Gastroesophageal sphincter (tissue), 4 donors: ENCODE measurements around the gene SCN2B. TPM values are rescaled to one million over a fixed set of nuclear protein-coding genes. Genes with fewer than 3 reads are reported as not detected.

Experiments used
- ATAC-seq: fragments of 150-250 bp; one replicate; pipeline ENCODE4 v1.9.1; 2016; ENCODE audit warnings: mild to moderate bottlenecking, moderate library complexity
- H3K27ac ChIP-seq, 4 donors: fragments of 200-600 bp; sonication (generic) in 3 of 4; 1 replicate in 3 of 4; 2 replicates in 1 of 4; pipeline ENCODE4 v1.5.1; 2016 to 2019
- H3K27me3 ChIP-seq: fragments of 200-600 bp; sonication (generic); one replicate; pipeline ENCODE4 v1.5.1; 2019
- H3K36me3 ChIP-seq, 2 donors: fragments of 200-600 bp; sonication (generic); one replicate each; pipeline ENCODE4 v1.5.1; 2019; ENCODE audit warnings: control low read depth in 1 of 2
- H3K4me1 ChIP-seq, 3 donors: fragments of 200-600 bp; sonication (generic); 1 replicate in 2 of 3; 2 replicates in 1 of 3; pipeline ENCODE4 v1.5.1; 2016 to 2019; ENCODE audit warnings: control low read depth in 2 of 3
- H3K4me3 ChIP-seq, 2 donors: fragments of 200-600 bp; sonication (generic); one replicate each; pipeline ENCODE4 v1.5.1; 2019; ENCODE audit warnings: mild to moderate bottlenecking in 1 of 2, moderate library complexity in 1 of 2
- H3K9me3 ChIP-seq, 3 donors: fragments of 200-600 bp; sonication (generic); one replicate each; pipeline ENCODE4 v1.5.1; 2017 to 2019; ENCODE audit warnings: control low read depth in 2 of 3
- CTCF ChIP-seq, 4 experiments: fragments of 200-600 bp in 2 of 4; fragments of 450-650 bp in 2 of 4; sonication (generic) in 1 of 4; IDR thresholded peaks; one replicate each; pipeline ENCODE4 v1.5.1; 2017 to 2019; ENCODE audit warnings: antibody characterized with exemption in 4 of 4, mild to moderate bottlenecking in 2 of 4, moderate library complexity in 2 of 4
- EP300 ChIP-seq: sonication (generic); formaldehyde crosslinking; IDR thresholded peaks from one replicate; pipeline ENCODE4 v1.6.1; 2017; ENCODE audit warnings: antibody characterized with exemption, mild to moderate bottlenecking
- POLR2A ChIP-seq, 2 donors: fragments of 450-650 bp; IDR thresholded peaks; one replicate each; pipeline ENCODE4 v1.6.1; 2017; ENCODE audit warnings: antibody characterized with exemption in 2 of 2, mild to moderate bottlenecking in 2 of 2, moderate library complexity in 1 of 2
- POLR2AphosphoS5 ChIP-seq: sonication (generic); formaldehyde crosslinking; IDR thresholded peaks from one replicate; pipeline ENCODE4 v1.6.1; 2017; ENCODE audit warnings: antibody characterized with exemption
- WGBS, 2 donors: methylation state at CpG; one replicate each; pipeline ENCODE4 v1.1.5; 2018; ENCODE audit warnings: low coverage in 1 of 2; 5-methylcytosine and 5-hydroxymethylcytosine counted together
- total RNA-seq, 4 donors: library from RNA; depleted of rRNA; stranded (reverse); fragments of >200 nt; gene quantifications; one replicate each; pipeline ENCODE4 v1.1.0, GENCODE V29; 2016

SCN2B gene
- total RNA-seq, 4 donors from 2014 or later = 0.25 to 1.0 (median 0.49) TPM

- peaks cover 94% of the 10 kb centered on the region for H3K27me3 ChIP-seq
These were observed 20.5 kb downstream of the SCN2B start for GRCh38 chr11:118155776-118156530.

GRCh38 chr11:118154641-118155040, 21.8 kb downstream of the SCN2B start:
- Histone ChIP-seq H3K27ac (no peak overlapping the region), H3K9me3 (no peaks in the 10 kb centered on the region), H3K4me1 (peaks cover 0 to 41% (median 17%) of the 10 kb centered on the region in 3 donors), H3K27me3 (peaks cover 89% of the 10 kb centered on the region), H3K36me3 (no peaks in the 10 kb centered on the region), H3K4me3 (no peak overlapping the region)
- no peak for ATAC-seq
- TF ChIP-seq POLR2A (IDR thresholded peaks at IDR 0.05) = no peak
- TF ChIP-seq CTCF (IDR thresholded peaks at IDR 0.05) = no peak
- TF ChIP-seq EP300 = no peak
- no peak for TF ChIP-seq POLR2AphosphoS5
- 100% methylated on average over 1 of the region's 1 CpG for WGBS, 2 donors

More at GRCh38 chr11:118155776-118156530, 20.5 kb downstream of the SCN2B start:
- Histone ChIP-seq H3K27ac (no peak overlapping the region), H3K36me3 (no peaks in the 10 kb centered on the region), H3K4me3 (no peak overlapping the region), H3K4me1 (peaks cover 0 to 37% (median 17%) of the 10 kb centered on the region in 3 donors), H3K9me3 (no peaks in the 10 kb centered on the region)
- no peak for ATAC-seq
- TF ChIP-seq POLR2A (IDR thresholded peaks at IDR 0.05) = no peak
- no peak for TF ChIP-seq CTCF (IDR thresholded peaks at IDR 0.05)
- WGBS, 2 donors = 23 to 57% methylated on average over 1 to 2 of the region's 11 CpGs

- 82 to 100% methylated on average over 1 to 7 of the region's 11 CpGs for WGBS, 2 donors
- no peak overlapping the region for H3K4me3 ChIP-seq
- TF ChIP-seq EP300 = no peak
- H3K9me3 ChIP-seq = no peaks in the 10 kb centered on the region
- ATAC-seq = no peak
- peaks cover 82% of the 10 kb centered on the region for H3K27me3 ChIP-seq
- no peaks in the 10 kb centered on the region for H3K36me3 ChIP-seq
- no peak overlapping the region for H3K27ac ChIP-seq
- peaks cover 0 to 41% (median 17%) of the 10 kb centered on the region in 3 donors for H3K4me1 ChIP-seq
These were observed 22.5 kb downstream of the SCN2B start for GRCh38 chr11:118153976-118154375.

GRCh38 chr11:118153516-118153915, 22.9 kb downstream of the SCN2B start:
- Histone ChIP-seq H3K27me3 (peaks cover 79% of the 10 kb centered on the region), H3K27ac (no peak overlapping the region), H3K4me1 (peaks cover 0 to 41% (median 17%) of the 10 kb centered on the region in 3 donors), H3K4me3 (peak overlapping the region in 1 of 2 donors; percentile 58), H3K9me3 (no peaks in the 10 kb centered on the region), H3K36me3 (no peaks in the 10 kb centered on the region)
- ATAC-seq = no peak
- no peak for TF ChIP-seq EP300
- TF ChIP-seq POLR2A (IDR thresholded peaks at IDR 0.05) = no peak
- no peak for TF ChIP-seq CTCF (IDR thresholded peaks at IDR 0.05)
- no peak for TF ChIP-seq POLR2AphosphoS5
- 47% methylated on average over 6 of the region's 16 CpGs; no CpG with 5 or more reads in 1 of the 2 donors for WGBS, 2 donors

GRCh38 chr11:118152552-118153471, 23.6 kb downstream of the SCN2B start, which contains the start of gene SCN4B:
SCN4B (minus strand) TSS chr11:118152823; CDS start chr11:118152673, 150 bp downstream.
- peaks cover 0 to 41% (median 17%) of the 10 kb centered on the region in 3 donors for H3K4me1 ChIP-seq
- peak within 1 kb of the TSS in 1 of 4 donors; percentile 52 for H3K27ac ChIP-seq
- no peaks in the 10 kb centered on the region for H3K9me3 ChIP-seq
- peak within 1 kb of the TSS; percentile 33 to 58 for H3K4me3 ChIP-seq
- TF ChIP-seq POLR2A (IDR thresholded peaks at IDR 0.05) (no peak), CTCF (IDR thresholded peaks at IDR 0.05) (no peak), POLR2AphosphoS5 (no peak), EP300 (no peak)
- WGBS, 2 donors = no CpG with 5 or more reads among the region's 88 CpGs
- no peaks in the 10 kb centered on the region for H3K36me3 ChIP-seq
- ATAC-seq = peak; percentile 89
- H3K27me3 ChIP-seq = peaks cover 72% of the 10 kb centered on the region
